ENCODE data around the gene CTR9. TPM values are rescaled to one million over a fixed set of nuclear protein-coding genes. Genes with fewer than 3 reads are reported as not detected.

Gene CTR9
- 27.9 TPM for total RNA-seq
- 10 to 100 TPM; 45.4 to 52.2 (median 47.4) TPM for polyA plus RNA-seq

- H3K4me1 ChIP-seq (ENCODE audit: control insufficient read depth, insufficient read depth, low read length, poor library complexity, severe bottlenecking) = peaks cover 25% of the 10 kb centered on the region
- no peaks in the 10 kb centered on the region for H3K9me3 ChIP-seq (ENCODE audit: control insufficient read depth in 2 of 2, low read length in 2 of 2)
- H3K4me3 ChIP-seq (ENCODE audit: low read depth, low read length) = peak within 1 kb of the TSS; percentile 94
- no peaks in the 10 kb centered on the region for H3K27me3 ChIP-seq (ENCODE audit: control insufficient read depth, insufficient read depth, low read length)
- peaks cover 4% of the 10 kb centered on the region for H3K27me3 Mint-ChIP-seq
- H3K4me1 Mint-ChIP-seq = peaks cover 10 to 40% (median 15%) of the 10 kb centered on the region in 4 donors
- H3K27ac Mint-ChIP-seq = peak within 1 kb of the TSS; percentile 92 to 95 (median 94)
- H3K27ac ChIP-seq (ENCODE audit: insufficient read depth, low read length, poor library complexity, severe bottlenecking) = peak within 1 kb of the TSS; percentile 83
- no peaks in the 10 kb centered on the region for H3K9me3 Mint-ChIP-seq
- peak within 1 kb of the TSS; percentile 95 to 97 (median 96) for H3K4me3 Mint-ChIP-seq
- peak; percentile 88 to 96 (median 89) for DNase-seq
- ATAC-seq (ENCODE audit: low read depth in 2 of 2) = peak; percentile 94 to 95
- peaks cover 14% of the 10 kb centered on the region for H3K36me3 Mint-ChIP-seq
- peaks cover 30% of the 10 kb centered on the region for H3K36me3 ChIP-seq (ENCODE audit: control insufficient read depth, insufficient read depth, low read length)
Observed at GRCh38 chr11:10750838-10751580, at the start of gene CTR9. Gene CTR9 (plus strand): TSS chr11:10751246. CDS start chr11:10751413, 167 bp downstream.

GRCh38 chr11:10701982-10702381 is 49.1 kb upstream of the CTR9 start:
- Histone ChIP-seq H3K9me3 (ENCODE audit: control insufficient read depth in 2 of 2, low read length in 2 of 2) (no peaks in the 10 kb centered on the region), H3K27ac (ENCODE audit: insufficient read depth, low read length, poor library complexity, severe bottlenecking) (no peak overlapping the region), H3K27me3 (ENCODE audit: control insufficient read depth, insufficient read depth, low read length) (peaks cover 3% of the 10 kb centered on the region), H3K4me3 (ENCODE audit: low read depth, low read length) (no peak overlapping the region), H3K36me3 (ENCODE audit: control insufficient read depth, insufficient read depth, low read length) (no peaks in the 10 kb centered on the region), H3K4me1 (ENCODE audit: control insufficient read depth, insufficient read depth, low read length, poor library complexity, severe bottlenecking) (no peaks in the 10 kb centered on the region)
- Mint-ChIP-seq H3K4me3 (no peak overlapping the region), H3K4me1 (no peaks in the 10 kb centered on the region), H3K9me3 (peaks cover 0 to 3% (median 0%) of the 10 kb centered on the region in 7 donors), H3K27me3 (peaks cover 5% of the 10 kb centered on the region), H3K27ac (no peak overlapping the region), H3K36me3 (no peaks in the 10 kb centered on the region)
- DNase-seq = no peak
- no peak for ATAC-seq (ENCODE audit: low read depth in 2 of 2)

DNA sequence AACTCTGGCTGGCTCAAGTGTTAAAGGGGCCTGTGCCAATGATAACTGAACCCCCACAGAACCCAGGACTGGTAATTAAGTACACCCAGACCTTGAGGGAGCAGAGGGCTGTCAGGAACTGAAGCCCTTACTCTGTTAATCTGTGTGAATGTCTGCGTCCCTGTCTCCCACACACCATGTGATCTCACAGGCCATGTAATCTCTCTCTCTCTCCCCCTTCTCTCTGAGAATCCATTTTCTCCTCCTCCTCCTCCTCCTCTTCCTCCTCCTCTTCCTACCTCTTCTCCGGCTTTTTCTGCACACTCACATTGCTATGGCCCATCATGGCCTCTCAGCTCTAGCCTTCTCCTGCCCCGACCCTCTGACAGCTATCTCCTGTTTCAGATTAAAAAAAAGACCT is 42.9 kb upstream of the CTR9 start:
- Histone ChIP-seq H3K27me3 (ENCODE audit: control insufficient read depth, insufficient read depth, low read length) (peaks cover 2% of the 10 kb centered on the region), H3K9me3 (ENCODE audit: control insufficient read depth in 2 of 2, low read length in 2 of 2) (no peaks in the 10 kb centered on the region), H3K27ac (ENCODE audit: insufficient read depth, low read length, poor library complexity, severe bottlenecking) (no peak overlapping the region), H3K36me3 (ENCODE audit: control insufficient read depth, insufficient read depth, low read length) (no peaks in the 10 kb centered on the region), H3K4me1 (ENCODE audit: control insufficient read depth, insufficient read depth, low read length, poor library complexity, severe bottlenecking) (no peaks in the 10 kb centered on the region), H3K4me3 (ENCODE audit: low read depth, low read length) (no peak overlapping the region)
- ATAC-seq (ENCODE audit: low read depth in 2 of 2) = no peak
- no peak overlapping the region for H3K27ac Mint-ChIP-seq
- no peak for DNase-seq
- peaks cover 0 to 1% (median 0%) of the 10 kb centered on the region in 7 donors for H3K9me3 Mint-ChIP-seq
- H3K4me3 Mint-ChIP-seq = no peak overlapping the region
- no peaks in the 10 kb centered on the region for H3K36me3 Mint-ChIP-seq
- no peaks in the 10 kb centered on the region for H3K27me3 Mint-ChIP-seq
- H3K4me1 Mint-ChIP-seq = no peaks in the 10 kb centered on the region

DNA sequence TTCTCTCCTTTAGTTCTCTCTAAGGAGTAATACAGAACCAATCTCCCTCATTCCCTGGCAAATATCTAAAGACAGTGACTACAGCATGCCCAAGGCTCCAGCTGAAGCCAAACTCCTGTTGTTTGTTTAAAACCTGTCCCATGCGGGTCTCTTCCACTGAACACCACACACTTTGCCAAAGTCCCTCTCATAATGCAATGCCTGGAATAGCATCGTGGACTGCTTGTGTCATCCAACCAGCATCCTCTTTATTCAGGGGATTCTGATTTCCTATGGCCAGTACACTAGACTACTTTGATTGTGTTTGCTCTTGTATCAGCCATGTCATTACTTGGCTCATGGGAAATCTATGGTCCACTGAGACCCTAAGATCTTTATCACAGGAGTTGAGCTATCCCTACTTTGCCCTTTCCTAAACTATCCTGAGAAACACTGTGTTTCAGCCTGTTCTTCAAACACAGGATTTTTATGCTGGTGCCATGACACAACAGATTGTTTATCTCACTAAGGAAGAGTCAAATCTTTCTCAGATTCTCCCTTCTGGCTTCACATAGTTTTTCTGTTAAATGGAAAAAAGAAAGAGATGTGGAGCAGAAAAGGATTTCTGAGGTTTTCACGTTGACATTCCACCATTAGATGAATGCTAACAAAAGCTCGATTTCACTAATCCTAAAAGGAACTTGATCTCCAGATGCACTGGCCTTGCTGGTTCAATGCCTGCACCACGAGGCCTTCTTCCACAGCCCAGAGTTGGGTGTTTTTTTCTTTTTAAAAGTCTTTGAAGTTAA is 41.6 kb upstream of the CTR9 start:
- Histone ChIP-seq H3K27ac (ENCODE audit: insufficient read depth, low read length, poor library complexity, severe bottlenecking) (no peak overlapping the region), H3K4me1 (ENCODE audit: control insufficient read depth, insufficient read depth, low read length, poor library complexity, severe bottlenecking) (no peaks in the 10 kb centered on the region), H3K4me3 (ENCODE audit: low read depth, low read length) (no peak overlapping the region), H3K27me3 (ENCODE audit: control insufficient read depth, insufficient read depth, low read length) (peaks cover 2% of the 10 kb centered on the region), H3K36me3 (ENCODE audit: control insufficient read depth, insufficient read depth, low read length) (no peaks in the 10 kb centered on the region), H3K9me3 (ENCODE audit: control insufficient read depth in 2 of 2, low read length in 2 of 2) (no peaks in the 10 kb centered on the region)
- Mint-ChIP-seq H3K4me1 (no peaks in the 10 kb centered on the region), H3K9me3 (peaks cover 0 to 1% (median 0%) of the 10 kb centered on the region in 7 donors), H3K27me3 (no peaks in the 10 kb centered on the region), H3K36me3 (no peaks in the 10 kb centered on the region), H3K4me3 (no peak overlapping the region), H3K27ac (no peak overlapping the region)
- ATAC-seq (ENCODE audit: low read depth in 2 of 2) = no peak
- DNase-seq = no peak

DNA sequence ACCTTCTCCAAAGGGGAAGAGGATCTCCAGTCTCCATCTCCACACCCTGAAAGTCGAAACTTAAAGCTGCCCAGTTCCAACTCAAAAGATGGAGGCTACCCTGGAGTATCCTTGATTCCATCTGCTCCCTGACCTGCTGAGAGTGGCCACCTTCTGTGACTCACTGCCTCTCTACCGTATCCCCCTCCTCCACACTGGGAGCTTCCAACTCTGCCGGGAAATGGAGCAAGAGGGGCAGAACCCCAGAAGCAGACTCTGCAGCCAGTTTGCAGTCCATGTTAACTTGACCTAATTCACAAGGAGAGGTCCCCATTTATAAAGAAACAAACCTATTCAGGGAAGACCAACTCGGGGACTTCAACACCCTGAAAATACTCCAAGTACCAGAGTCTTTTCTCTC is 35.5 kb upstream of the CTR9 start:
- ATAC-seq (ENCODE audit: low read depth in 2 of 2) (no peak), DNase-seq (no peak)
- H3K27me3 ChIP-seq (ENCODE audit: control insufficient read depth, insufficient read depth, low read length) = peaks cover 4% of the 10 kb centered on the region
- no peaks in the 10 kb centered on the region for H3K4me1 ChIP-seq (ENCODE audit: control insufficient read depth, insufficient read depth, low read length, poor library complexity, severe bottlenecking)
- no peaks in the 10 kb centered on the region for H3K36me3 ChIP-seq (ENCODE audit: control insufficient read depth, insufficient read depth, low read length)
- Mint-ChIP-seq H3K27me3 (no peaks in the 10 kb centered on the region), H3K9me3 (peaks cover 0 to 1% (median 0%) of the 10 kb centered on the region in 7 donors), H3K4me3 (no peak overlapping the region), H3K27ac (no peak overlapping the region), H3K4me1 (no peaks in the 10 kb centered on the region), H3K36me3 (no peaks in the 10 kb centered on the region)
- no peak overlapping the region for H3K4me3 ChIP-seq (ENCODE audit: low read depth, low read length)
- H3K27ac ChIP-seq (ENCODE audit: insufficient read depth, low read length, poor library complexity, severe bottlenecking) = no peak overlapping the region
- H3K9me3 ChIP-seq (ENCODE audit: control insufficient read depth in 2 of 2, low read length in 2 of 2) = no peaks in the 10 kb centered on the region

DNA sequence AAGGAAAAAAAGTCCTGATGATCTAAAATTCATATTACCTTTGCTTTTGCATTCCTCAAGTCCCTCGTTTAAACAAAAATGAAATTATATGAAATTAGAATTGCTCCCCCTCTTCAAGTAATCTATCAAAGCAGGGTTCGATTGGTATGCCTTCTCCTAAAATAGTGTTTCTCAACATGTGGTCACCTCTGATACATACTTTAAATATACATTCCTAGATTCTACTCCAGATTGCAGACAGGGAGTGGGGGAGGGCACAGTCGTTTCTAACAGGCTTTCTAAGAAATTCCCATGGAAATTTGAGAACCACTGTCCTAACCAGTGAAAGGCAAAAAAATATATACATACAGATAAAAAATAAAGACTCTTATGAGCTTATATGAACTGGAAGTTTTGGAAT is 34.9 kb upstream of the CTR9 start:
- H3K4me1 ChIP-seq (ENCODE audit: control insufficient read depth, insufficient read depth, low read length, poor library complexity, severe bottlenecking) = no peaks in the 10 kb centered on the region
- Mint-ChIP-seq H3K27me3 (no peaks in the 10 kb centered on the region), H3K27ac (no peak overlapping the region), H3K36me3 (no peaks in the 10 kb centered on the region), H3K4me1 (no peaks in the 10 kb centered on the region), H3K4me3 (no peak overlapping the region), H3K9me3 (peaks cover 0 to 1% (median 0%) of the 10 kb centered on the region in 7 donors)
- ATAC-seq (ENCODE audit: low read depth in 2 of 2) (no peak), DNase-seq (no peak)
- no peak overlapping the region for H3K4me3 ChIP-seq (ENCODE audit: low read depth, low read length)
- H3K36me3 ChIP-seq (ENCODE audit: control insufficient read depth, insufficient read depth, low read length) = no peaks in the 10 kb centered on the region
- H3K9me3 ChIP-seq (ENCODE audit: control insufficient read depth in 2 of 2, low read length in 2 of 2) = no peaks in the 10 kb centered on the region
- H3K27me3 ChIP-seq (ENCODE audit: control insufficient read depth, insufficient read depth, low read length) = peaks cover 4% of the 10 kb centered on the region
- no peak overlapping the region for H3K27ac ChIP-seq (ENCODE audit: insufficient read depth, low read length, poor library complexity, severe bottlenecking)

DNA sequence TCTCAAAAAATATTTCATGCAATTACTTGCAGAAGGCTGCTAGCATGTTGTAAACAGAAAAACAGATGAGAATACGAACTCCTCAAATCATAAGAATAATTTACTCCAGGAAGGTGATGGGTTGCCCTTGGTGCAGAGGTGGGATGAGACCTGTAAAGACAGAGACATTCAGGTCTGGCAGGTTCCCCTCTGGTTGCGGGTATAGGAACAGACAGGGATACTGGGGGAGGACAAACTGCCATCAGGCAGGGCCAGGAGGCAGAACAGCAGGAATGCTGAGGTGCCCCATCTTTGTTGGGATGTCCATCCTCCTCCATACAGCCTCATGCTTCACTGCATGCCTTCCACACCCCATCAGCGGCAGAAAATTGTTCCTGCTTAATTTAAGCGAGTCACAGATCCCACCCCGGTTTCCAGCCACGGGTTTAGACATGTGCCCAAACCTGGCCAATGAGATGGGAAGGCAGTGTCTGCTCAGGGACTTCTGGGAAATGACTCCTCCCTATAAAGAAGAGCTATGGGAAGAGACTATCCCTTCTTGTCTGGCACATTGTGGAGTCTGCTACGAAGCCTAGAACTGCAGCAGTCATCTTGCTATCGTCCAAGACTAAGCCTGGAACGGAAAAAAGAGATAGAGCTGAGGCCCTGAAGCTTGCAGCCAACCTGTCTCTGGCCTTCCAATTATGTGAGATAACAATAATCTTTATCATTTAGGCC is 34.3 kb upstream of the CTR9 start:
- Mint-ChIP-seq H3K36me3 (no peaks in the 10 kb centered on the region), H3K4me3 (no peak overlapping the region), H3K27me3 (no peaks in the 10 kb centered on the region), H3K27ac (no peak overlapping the region), H3K4me1 (no peaks in the 10 kb centered on the region), H3K9me3 (peaks cover 0 to 1% (median 0%) of the 10 kb centered on the region in 7 donors)
- H3K27ac ChIP-seq (ENCODE audit: insufficient read depth, low read length, poor library complexity, severe bottlenecking) = no peak overlapping the region
- no peak overlapping the region for H3K4me3 ChIP-seq (ENCODE audit: low read depth, low read length)
- no peaks in the 10 kb centered on the region for H3K36me3 ChIP-seq (ENCODE audit: control insufficient read depth, insufficient read depth, low read length)
- DNase-seq (no peak), ATAC-seq (ENCODE audit: low read depth in 2 of 2) (no peak)
- no peaks in the 10 kb centered on the region for H3K4me1 ChIP-seq (ENCODE audit: control insufficient read depth, insufficient read depth, low read length, poor library complexity, severe bottlenecking)
- no peaks in the 10 kb centered on the region for H3K9me3 ChIP-seq (ENCODE audit: control insufficient read depth in 2 of 2, low read length in 2 of 2)
- peaks cover 4% of the 10 kb centered on the region for H3K27me3 ChIP-seq (ENCODE audit: control insufficient read depth, insufficient read depth, low read length)

Measured in CD4-positive, CD25-positive, alpha-beta regulatory T cell (primary cell).